GM12873 (cell line): ENCODE results near the gene ALG3.

Experiments
- TF ChIP-seq, protein P1 (sequence below): IDR thresholded peaks from 2 replicates; pipeline ENCODE4 v1.5.1; 2012; ENCODE audit warnings: low read depth, mild to moderate bottlenecking, moderate library complexity, low read length, control low read depth; ENCODE audit not compliant: insufficient read depth; ENCODE audit errors: missing control alignments

ALG3 gene

DNA sequence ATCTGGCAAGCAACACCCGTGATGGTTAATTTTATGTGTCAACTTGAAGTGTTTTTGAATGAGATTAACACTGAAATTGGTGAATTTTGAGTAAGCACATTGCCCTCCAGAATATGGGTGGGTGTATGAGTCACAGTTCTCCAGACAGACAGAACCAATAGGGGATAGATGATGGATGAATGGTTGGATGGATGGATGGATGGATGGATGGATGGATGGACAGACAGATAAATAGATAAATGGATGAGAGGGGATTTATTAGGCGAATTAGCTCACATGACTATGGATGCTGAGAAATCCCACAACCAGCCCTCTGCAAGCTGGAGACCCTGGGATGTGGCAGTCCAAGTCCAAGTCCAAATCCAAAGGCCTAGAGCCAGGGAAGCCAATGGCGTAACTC is 24.8 kb downstream of the ALG3 start:
- TF ChIP-seq, protein P1, sequence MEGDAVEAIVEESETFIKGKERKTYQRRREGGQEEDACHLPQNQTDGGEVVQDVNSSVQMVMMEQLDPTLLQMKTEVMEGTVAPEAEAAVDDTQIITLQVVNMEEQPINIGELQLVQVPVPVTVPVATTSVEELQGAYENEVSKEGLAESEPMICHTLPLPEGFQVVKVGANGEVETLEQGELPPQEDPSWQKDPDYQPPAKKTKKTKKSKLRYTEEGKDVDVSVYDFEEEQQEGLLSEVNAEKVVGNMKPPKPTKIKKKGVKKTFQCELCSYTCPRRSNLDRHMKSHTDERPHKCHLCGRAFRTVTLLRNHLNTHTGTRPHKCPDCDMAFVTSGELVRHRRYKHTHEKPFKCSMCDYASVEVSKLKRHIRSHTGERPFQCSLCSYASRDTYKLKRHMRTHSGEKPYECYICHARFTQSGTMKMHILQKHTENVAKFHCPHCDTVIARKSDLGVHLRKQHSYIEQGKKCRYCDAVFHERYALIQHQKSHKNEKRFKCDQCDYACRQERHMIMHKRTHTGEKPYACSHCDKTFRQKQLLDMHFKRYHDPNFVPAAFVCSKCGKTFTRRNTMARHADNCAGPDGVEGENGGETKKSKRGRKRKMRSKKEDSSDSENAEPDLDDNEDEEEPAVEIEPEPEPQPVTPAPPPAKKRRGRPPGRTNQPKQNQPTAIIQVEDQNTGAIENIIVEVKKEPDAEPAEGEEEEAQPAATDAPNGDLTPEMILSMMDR, result no peak

DNA sequence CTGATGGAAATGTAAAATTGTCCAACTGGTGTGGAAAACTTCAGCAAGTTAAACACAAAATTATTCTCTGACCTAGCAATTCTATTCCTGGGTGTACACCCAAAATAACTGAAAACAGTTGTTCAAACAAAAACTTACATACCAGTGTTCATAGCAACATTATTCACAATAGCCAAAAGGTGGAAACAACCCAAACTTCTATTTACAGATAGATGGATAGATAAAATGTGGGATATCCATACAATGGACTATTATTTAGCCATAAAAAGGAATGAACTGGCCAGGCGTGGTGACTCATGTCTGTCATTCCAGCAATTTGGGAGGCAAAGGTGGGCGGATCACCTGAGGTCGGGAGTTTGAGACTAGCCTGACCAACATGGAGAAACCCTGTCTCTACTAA is 26.2 kb downstream of the ALG3 start:
- TF ChIP-seq, protein P1, result no peak

DNA sequence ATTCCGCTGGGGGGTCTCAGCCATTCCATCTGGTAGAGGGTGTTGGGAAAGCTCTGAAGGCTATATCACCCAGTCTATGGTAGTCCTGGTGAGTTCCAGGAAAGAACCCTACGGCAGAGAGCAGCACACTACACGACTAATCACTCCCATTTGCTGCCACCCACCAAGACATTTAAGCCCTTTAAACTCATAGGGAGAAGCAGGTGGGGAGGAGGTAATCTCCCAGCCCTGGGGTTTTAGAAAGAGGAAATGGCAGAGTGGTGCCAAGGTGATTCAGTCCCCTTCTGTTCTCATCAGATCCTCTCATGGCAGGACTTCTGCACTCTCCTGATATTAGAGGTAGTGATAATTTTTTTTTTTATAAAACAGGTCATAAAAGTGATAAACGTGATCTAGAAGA is 29.9 kb downstream of the ALG3 start:
- TF ChIP-seq, protein P1, result no peak

DNA sequence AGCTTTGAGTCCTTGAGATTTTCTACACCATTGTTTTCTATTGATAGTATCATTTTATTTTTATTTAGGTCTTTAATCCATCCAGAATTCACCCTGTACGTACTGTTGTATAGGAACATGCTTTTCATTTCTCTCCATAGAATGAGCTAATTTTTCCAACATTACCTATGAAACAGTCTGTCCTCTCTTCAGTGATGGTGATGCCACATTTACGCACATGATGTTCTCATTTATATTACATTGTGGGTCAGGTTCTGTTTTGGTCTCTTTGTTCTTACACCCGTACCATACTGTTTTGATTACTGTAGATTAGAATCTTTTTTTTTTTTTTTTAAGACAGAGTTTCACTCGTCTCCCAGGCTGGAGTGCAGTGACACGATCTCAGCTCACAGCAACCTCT is 37.0 kb downstream of the ALG3 start:
- TF ChIP-seq, protein P1, result no peak

DNA sequence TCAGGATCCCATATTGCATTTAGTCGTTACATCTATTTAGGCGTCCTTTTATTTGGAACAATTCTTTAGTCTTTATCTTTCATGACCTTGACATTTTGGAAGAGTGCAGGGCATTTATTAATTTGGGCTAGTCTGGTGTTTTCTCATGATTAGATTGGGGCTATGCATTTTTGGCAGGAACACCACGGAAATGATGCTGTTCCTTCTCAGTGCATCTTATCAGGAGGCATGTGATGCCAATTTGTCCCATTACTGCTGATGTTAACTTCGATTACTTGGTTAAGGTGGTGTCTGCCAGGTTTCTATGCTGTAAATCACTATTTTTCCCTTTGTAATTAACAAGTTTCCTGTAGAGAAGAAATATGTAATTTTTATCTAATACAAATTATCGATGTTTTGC is 37.5 kb downstream of the ALG3 start:
- TF ChIP-seq, protein P1, result no peak

DNA sequence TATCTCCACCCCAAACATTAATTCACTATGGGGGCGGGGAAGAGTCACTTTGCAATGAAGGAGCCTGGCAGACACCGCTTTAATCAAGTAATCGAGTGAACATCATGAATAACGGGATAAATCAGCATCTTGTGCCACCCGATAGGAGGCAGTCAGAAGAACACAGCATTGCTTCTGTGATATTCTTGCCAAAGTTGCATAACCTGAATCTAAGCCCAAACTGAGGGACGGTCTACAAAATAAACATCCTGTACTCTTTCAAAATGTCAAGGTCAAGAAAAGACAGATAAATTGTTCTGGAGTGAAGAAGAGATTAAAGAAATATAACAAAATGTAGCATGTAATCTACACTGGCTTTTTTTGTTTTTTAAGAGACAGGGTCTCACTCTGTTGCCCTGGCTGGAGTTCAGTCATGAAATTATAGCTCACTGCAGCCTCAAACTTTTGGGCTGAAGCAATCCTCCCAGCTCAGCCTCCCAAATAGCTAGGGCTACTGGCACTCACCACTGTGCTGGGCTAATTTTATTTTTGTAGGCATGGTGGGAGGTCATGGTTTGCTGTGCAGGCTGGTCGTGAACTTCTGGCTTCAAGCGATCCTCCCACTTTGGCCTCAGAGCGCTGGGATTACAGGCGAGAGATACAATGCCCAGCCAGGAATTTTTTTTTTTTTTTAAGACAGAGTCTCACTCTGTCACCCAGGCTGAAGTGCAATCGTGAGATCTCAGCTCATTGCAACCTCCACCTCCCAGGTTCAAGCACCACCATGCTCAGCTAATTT is 39.4 kb downstream of the ALG3 start:
- TF ChIP-seq, protein P1, result no peak

DNA sequence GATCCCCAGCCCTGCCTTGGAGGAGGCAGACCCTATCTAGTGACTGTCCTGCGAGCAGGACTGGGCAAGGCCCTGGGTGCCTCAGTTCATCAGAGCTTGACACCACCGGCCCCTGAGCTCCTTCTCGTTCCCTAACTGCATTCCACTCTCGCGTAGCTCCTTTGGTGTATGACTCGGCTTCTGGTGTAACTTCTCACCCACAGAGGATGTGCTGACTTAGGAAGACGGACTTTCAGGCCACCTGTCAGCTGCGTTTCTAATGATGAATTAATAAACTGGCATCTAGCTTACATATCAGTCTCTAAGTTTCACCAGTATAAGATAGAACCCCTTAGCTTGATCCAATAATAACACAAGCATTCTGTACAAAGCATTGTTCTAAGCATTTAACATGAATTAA is 45.2 kb downstream of the ALG3 start:
- TF ChIP-seq, protein P1, result no peak
